NCI-H2227 treated with DMSO at 0.1 percent for 48 hours (cell line): ENCODE results near the gene MEGF11.
A peak's percentile ranks its signal among the peaks of the same experiment; 100 is the strongest.

Experiments used
- DNase-seq: peaks from one replicate; lab custom pipeline; 2025; lab: John Stamatoyannopoulos, UW

The MEGF11 gene

DNA sequence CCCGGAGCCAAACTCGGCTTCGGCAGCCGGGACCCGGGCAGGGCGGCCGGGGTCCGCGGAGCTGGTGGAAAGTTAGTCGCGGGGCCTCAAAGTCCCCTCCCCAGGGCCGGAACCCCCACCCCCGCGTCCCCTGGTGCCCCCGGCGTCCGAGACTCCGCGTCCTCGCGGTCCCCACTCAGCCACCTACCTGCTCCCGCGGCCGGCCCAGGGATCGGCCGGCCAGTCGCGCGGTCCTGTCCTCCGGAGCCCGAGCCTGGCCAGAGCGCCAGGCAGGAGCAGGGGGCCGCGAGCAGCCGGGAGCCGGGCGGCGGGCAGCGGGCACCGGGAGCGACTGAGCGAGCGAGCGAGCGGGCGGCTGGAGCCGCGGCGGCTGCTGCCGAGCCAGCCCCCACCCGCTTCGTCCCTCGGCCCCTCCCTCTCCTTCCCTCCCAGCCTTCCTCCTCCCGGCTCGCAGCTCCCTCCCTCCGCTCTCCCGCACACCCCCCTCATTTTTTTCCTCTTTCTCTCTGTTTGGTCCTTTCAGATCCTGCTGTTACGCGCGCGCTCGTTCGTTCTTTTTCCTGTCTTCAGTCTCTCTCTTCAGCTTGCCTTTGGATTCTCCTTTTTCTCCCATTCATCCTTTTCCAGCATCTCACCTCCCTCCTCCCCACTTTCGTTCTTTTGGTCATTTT is at the start of gene MEGF11:
Gene MEGF11, minus strand, starts transcription at position 333 of the 671 bp plus-strand sequence. CDS start 125,347 bp downstream, outside the sequence.
- peak; percentile 41 for DNase-seq

DNA sequence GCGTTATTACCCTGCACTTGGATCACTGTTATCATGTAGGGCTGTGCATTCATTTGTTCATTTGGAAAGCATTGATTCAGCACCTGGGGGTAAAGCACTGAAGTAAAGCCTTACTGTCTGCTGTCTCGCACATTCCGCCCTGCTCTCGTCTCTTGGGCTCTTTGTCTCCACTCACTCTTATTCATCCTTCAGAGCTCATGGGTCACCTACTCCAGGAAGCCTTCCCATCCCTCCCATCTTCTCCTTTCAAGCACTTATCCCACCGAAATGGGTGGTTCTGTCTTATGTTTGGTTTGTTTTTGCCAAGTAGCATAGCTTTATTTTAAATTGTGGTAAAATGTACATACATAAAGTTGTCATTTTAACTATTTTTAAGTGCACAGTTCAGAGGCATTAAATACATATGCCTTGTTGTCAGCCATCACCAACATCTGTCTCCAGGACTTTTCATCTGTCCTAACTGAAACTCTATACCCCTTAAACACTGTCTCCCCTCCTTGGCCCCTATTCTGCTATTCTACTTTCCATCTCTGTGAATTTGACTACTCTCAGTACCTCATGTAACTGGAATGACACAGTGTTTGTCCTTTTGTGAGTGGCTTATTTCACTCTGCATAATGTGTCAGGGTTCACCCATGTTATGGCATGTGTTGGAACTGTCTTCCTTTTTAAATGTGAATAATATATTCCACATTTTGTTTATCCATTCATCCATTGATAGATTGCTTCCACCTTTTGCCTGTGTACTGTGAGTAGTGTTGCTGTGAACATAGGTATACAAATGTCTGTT is 49.1 kb upstream of the MEGF11 start:
- no peak for DNase-seq

DNA sequence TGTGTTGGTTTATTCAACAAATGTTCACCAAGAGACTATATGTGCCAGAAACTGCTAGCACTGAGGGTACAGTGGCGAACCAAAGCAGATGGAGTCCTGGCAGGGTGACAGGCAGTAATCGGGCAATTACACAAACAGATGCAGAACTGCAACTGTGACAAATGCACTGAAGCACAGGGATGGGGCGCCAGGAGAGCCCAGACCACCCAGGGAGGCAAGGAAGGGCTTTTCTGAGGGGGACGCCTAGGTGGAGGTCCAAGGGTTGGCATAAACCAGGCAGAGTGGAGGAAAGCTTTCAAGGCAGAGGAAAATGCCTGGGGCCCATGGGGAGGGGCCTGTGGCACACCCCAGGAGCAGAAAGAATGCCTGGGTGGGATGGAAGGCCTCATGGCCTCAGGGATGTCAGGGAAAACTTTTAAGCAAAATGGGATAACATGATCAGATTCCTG is 45.3 kb upstream of the MEGF11 start:
- no peak for DNase-seq

DNA sequence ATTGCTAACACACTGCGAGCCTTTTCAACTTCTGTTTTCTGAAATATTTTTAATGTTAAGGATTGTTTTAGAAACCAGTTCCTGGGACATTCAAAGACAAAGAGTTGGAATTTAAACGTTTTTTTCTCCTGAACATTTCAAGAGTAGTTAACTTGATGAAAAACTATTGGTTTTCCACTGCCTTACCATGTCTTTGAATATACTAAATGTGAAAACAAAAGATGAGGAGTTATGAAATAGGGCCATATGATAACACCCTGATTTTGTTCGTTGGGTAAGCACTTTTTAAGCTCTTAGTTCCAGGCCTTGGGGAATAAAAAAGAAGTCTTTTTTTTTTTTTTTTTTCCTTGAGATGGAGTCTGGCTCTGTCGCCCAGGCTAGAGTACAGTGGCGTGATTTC is 42.6 kb upstream of the MEGF11 start:
- no peak for DNase-seq

DNA sequence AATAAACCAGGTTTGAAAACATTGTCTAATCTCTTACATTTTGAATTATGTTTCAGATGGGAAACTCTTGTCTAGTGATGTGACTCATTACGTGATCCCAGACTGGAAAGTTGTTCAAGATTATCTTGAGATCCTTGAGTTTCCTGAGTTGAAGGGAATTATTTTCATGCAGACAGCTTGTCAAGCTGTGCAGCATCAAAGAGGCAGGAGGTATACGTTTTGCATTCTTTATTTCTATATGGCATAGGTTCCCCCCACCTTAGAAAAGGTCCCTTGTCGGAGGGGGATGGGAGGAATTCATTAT is 41.3 kb upstream of the MEGF11 start:
- no peak for DNase-seq

DNA sequence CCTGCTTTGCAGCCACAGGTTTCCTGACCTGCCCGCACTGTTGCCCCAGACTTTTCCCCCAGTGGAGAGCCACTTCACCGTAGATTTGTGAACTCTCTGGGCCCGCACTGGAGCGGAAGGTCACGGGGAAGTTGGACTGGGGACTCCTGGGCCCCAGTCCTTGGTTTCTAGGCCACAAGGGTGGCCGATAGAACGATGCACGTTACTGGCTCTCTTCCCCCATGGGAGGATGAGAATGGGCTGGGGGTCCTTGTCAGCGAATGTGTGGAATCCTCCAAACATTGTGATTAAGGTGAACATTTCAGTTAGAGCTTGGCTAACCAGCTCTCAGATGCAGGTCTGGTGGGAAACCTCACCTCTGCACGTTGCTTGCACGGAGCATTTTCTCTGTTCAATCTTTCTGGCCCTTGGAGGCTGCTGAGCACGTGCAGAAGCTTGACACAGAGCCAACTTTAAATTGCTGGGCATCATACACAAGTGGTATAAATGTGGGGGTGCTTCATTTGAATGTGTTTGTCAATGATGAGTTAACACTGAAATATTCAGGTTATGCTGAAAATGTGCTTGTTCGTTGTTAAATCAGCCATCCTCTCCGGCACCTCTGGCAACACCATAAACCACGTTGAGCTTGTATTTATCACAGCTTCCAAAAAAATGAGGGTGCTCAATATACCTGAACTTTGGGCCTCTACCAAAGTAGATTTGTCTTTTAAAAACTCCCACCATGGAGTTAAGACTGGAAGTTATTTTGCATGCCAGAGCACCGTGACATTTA is 40.8 kb upstream of the MEGF11 start:
- DNase-seq = no peak

DNA sequence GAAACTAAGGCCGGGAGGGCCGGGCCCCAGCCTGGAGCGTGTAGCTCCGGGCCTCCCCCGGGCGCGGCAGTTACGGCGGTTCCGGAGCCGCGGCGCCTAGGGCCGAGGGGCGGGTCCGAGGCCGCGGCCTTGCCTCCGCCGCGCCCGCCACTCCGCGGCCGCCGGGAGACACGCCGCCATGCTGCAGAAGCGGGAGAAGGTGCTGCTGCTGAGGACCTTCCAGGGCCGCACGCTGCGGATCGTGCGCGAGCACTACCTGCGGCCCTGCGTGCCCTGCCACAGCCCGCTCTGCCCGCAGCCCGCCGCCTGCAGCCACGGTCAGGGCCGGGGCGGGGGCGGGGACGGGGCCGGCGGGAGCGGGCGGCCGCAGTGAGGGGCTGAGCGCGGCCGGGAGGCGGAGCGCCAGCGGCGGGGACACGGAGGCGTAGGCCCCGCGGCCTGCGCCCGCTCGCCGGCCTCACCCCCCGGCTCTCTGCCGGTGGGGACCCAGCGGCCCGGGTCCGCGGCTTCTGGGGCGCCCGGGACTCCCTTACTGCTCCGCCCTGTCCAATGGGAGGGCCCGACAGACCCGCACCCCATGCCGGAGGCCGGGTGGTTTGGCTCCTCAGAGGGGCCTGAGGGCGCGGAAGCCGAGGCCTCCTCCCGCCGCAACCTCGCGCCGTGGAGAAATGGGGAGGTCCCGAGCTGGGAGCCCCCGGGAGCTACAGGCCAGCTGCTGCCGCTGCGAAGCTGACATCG is 40.0 kb upstream of the MEGF11 start, which contains the start of gene DIS3L:
Gene DIS3L, plus strand, starts transcription at position 150 of the 738 bp plus-strand sequence. Its CDS starts 29 bp downstream, at position 179.
- DNase-seq = no peak

DNA sequence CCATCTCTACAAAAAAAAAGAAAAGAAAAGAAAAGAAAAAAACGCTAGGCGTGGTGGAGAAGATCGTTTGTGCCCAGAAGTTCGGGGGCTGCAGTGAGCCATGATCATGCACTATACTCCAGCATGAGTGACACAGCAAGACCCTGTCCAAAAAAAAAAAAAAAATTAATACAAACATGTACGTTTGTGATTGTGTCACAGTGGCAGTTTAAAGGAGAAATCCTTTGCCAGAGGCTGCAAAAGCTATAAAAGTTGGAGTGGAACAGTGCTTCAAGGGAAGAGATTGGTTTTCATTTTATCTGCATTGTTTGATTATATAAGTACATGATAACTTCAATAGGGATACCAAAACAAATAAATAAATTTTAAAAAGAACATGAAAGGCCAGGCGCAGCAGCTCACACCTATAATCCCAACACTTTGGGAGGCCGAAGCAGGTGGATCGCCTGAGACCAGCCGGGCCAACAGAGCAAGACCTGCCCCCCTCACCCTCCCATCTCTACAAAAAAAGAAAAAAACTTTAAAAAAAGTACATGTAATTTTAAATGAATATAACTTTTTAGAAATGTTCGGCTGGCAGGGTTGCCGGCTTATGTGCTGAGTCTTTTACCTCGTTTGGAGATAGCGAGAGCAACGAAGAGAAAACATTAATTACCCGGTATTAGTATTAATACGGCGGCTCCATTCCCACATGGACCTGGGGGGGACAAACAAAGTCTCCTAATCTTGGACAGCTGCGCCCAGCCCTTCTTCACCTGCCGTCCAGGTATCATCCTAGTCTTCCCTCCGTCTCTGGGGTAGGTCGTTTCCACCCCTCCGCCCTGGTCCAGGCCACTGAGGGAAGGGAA is 39.2 kb upstream of the MEGF11 start:
- DNase-seq = no peak

DNA sequence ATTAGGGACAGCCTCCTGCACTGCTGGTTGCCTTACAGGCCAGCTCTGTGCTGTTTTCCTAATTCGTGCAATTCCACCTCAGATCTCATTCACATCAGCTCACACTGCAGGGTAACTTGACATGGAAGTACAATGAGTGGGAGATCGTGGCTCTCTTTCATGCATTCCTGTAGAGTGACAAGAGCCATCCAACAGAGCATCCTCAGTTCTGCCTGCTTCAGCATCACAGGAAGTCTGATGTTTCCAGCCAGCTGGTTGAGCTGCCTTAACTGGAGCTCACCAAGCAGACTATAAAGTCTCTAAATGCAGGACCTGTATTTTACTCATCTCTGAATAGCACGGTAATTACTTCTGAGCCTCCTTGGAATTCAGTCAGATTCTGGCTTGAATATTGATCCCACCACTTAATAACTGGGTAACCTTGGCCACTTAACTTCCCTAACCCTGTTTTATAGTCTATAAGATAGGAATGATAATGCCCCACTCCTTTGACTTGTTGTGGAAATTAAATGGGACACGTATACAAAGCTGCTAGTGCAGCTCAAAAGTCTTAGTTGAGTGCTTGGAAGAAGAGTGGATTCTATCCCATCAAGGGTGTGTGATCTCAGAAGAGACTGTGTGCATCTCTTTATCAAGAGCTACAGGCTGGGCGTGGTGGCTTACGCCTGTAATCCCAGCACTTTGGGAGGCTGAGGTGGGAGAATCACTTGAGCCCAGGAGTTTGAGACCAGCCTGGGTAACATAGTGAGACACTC is 38.4 kb upstream of the MEGF11 start:
- DNase-seq = peak; percentile 43

DNA sequence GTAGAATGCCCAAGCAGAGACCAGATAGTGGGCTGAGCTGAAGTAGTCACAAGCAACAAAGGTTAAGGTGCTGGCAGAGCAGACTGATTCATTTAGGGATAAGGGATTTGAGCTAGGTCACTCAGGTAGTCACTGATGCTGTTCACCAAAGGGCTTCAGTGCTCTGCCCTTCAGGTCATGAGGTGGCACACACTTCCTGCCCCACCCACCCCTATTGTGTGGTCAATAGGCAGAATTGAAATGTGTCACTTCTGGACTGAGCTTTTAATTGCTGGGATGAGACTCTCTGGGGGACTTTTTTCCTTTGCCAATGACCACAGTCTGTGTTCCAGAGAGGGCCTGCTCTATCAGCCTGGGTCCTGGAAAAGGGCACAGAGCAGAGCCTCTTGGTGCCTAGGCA is 37.0 kb upstream of the MEGF11 start:
- no peak for DNase-seq

DNA sequence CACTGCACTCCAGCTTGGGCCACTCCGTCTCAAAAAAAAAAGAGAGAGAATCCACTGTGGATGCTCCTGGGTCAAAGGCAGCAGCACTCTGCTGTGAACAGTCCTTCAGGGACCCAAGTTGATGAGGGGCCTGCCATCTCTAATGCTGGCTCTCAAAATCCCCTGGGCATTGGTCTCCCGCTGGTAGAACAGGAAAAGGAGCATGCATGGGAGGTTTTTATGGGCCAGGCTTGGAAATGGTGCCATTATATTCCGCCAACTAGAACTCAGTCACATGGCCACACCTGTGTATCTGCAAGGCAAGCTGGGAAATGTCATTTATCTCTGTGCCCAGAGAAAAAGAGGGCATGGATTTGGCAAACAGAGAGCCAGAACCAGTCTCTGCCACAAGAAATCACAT is 36.5 kb upstream of the MEGF11 start:
- no peak for DNase-seq

DNA sequence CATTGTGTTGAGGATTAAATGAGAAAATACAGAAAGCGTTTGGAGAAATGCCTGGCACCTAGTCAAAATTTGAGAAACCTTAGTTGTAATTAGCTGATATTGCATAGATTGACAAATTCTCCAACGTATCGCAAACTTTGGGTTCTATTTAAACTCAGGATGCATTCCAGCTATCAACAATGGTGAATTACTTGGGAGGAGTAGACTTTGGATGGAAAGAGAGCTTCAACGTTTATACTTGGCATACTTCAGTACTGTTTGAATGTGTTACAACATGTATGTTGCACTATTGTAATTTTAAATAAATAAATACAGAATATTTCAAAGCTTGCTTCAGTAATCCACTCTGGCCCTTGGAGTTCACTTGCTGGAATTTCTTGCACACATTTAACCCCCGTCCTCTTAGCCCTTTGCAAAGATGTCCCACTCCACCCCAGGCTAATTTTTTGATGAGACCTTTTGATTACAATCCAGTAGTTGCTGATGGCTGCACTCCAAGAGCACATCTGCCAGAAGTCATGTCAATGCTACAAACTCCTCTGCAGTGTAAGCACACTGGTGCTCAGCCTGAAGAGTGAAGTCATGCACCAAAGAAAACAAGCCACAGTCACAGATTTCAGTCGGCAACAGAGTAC is 35.1 kb upstream of the MEGF11 start:
- DNase-seq = no peak

DNA sequence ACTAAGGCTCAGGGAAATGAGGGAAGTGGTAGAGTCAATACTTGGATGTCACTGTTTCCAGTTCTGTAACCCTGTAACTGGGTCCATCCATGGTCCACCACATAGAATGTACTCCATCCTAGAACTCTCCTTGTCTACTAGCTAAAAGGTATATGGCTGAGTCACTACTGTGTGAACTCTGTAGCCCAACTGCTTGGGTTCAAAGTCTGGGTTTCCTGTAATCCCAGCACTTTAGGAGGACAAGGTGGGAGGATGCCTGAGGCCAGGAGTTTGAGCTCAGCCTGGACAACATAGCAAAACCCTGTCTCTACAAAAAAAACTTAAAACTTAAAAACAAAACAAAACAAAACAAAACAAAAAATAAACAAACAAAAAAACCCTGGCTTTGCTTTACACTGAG is 34.5 kb upstream of the MEGF11 start:
- no peak for DNase-seq

DNA sequence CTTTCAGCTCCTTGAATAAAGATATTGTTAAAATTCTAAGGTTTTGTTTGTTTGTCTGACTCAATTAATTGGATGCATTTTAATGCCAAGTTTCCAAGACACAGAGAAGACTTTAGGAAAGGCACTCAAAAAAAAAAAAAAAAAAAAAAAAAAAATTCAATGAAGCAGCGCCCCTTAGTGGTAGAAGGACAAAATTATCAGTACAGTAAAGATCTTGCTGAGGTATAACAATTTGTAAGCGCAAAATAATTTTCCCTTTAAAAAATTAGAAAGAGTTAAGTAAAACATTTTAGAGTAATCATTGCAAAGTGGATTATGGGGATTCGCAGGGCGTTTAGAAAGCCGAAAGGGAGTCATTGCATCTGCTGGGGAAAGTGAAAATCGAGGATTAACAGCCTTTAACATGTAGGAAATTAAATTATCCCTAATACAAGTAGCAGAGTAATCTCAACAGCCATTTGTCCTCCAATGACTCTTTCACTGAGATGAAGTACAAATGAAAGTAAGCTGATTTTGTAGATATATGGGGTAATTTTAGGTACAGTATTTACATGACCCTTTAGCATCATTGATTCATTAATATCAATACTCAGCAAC is 34.0 kb upstream of the MEGF11 start:
- peak; percentile 42 for DNase-seq

DNA sequence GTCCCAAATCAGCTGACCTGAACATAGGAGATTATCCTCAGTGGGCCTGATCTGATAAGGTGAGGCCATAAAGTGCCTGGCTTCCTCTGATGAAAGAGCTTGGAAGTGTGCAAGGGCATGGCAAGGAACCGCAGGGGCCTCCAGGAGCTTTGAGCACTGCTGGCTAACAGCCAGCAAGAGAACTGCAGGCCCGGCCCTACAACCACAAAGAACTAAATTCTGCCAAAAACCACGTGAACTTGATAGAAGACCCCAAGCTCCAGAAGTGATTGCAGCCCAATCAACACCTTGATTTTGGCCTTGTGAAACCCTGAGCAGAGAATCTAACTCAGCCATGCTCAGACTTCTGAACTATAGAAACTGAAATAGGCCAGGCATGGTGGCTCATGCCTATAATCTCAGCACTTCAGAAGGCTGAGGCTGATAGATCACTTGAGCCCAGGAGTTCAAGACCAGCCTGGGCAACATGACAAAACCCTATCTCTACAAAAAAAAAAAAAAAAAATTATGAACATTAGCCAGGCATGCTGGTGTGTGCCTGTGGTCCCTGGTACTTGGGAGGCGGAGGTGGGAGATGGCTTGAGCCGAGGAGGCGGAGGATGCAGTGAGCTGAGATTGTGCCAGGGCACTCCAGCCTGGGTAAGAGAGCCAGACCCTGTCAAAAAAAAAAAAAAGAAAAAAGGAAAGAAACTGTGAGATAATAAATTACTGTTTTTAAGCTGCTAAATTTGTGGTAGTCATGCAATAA is 32.2 kb upstream of the MEGF11 start:
- DNase-seq = no peak

DNA sequence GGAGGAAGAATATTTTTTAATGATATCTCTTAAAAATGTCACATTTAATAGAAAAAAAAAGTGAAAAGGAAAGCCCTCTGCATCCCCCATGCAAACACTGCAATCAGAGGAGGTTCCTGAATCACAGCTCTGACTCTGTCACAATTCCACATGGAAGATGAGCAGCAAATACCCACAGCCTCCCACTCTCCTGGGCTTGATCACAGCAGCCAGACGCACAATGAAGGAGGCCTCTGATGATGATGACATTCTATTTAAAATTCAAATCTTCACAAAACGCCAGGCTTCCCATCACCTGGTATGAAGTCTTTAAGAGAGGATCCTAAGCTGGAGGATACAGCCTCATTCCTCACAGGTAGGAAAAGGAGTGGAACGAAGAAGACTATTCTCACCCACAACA is 30.7 kb upstream of the MEGF11 start:
- no peak for DNase-seq

DNA sequence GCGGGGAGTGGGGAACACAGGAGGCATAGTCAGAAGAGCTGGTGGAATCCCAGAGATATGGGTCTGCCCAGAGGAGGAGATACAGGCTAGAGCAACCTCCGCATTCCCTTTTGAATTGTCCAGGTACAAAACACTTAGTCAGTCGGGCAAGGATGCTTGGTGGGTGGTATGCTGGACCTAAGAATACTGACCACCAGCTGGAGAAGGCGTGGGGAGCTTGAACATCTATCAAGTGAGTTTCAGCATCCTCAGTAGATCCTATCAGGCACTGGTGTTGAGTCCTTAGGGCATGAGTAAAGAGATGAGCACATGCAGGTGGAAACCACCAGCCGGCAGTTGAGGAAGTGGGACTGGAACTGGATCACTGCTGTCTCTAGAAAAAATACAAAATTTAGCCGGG is 25.1 kb upstream of the MEGF11 start:
- no peak for DNase-seq

DNA sequence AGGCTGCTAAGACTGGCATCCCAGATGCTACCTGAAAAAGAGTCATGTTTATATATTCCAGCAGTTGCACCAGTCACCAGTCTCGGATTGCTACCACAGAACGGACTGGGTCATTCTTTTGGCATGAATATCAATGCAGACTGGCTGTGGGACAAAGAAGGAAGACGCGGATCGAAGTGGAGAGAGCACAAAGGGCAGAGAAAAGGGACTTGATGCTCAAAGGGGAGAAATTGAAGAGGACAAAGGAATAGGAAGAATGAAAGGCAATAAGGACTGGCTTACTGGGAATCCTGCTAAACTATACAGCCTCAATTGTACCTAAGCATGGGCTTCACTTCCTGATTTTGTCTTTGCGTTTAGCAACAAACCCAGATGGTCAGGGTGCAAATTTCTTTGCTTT is 24.5 kb upstream of the MEGF11 start:
- DNase-seq = no peak

DNA sequence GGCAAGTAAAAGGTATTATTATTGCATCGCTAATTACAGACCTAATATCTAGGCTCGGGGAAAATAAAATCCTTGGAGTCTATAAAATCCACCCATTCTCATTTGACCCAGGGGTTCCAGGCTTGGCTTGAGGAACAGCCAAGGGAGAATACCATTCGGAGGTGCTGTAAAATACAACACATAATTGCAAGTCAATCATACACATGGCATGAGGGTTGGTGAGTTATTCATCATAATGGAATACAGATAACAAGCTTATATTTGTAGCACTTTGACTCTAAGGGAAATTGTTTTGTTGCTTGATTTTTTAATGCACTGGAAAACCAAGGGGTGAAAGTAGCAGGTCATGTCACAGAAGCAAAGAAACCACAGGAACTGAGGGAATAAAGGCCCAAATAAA is 23.0 kb upstream of the MEGF11 start:
- DNase-seq = no peak
